Common myeloid progenitor, CD34-positive (primary cell): Measurements from ENCODE around the gene SUN3.

Experiments used
- CTCF ChIA-PET: fragments of 350-600 bp; sonication (Branson Sonifier 250); formaldehyde crosslinking; loops from one replicate; lab custom pipeline; 2021; ENCODE audit warnings: antibody characterized with exemption; lab: Charles Lee
- POLR2A ChIA-PET: fragments of 350-600 bp; sonication (Branson Sonifier 250); formaldehyde crosslinking; loops from one replicate; lab custom pipeline; 2021; ENCODE audit warnings: antibody characterized with exemption; lab: Charles Lee
- DNase-seq, 3 donors: peaks; one replicate each; pipeline versions ENCODE4 v3.0.0 to v3.0.0-alpha.2; 2013
- H3K27ac ChIP-seq, 2 experiments: 1 replicate in 1 of 2; 2 replicates in 1 of 2; pipeline ENCODE4 v1.7.0; 2013; ENCODE audit warnings: inconsistent platforms in 2 of 2, low read length in 2 of 2, mild to moderate bottlenecking in 2 of 2, low read depth in 1 of 2, moderate library complexity in 1 of 2; ENCODE audit not compliant: severe bottlenecking in 2 of 2, insufficient read depth in 1 of 2, poor library complexity in 1 of 2
- H3K27me3 ChIP-seq, 5 experiments: replicated peaks in 2 of 5; 1 replicate in 3 of 5; 2 replicates in 2 of 5; pipeline versions ENCODE4 v1.6.1 to v1.7.0; 2013; ENCODE audit warnings: low read length in 4 of 5, mild to moderate bottlenecking in 2 of 5, moderate library complexity in 2 of 5, inconsistent platforms in 1 of 5; ENCODE audit not compliant: insufficient read depth in 5 of 5, control insufficient read depth in 4 of 5
- H3K36me3 ChIP-seq, 4 experiments: 1 replicate in 2 of 4; 2 replicates in 2 of 4; pipeline versions ENCODE4 v1.6.1 to v1.7.0; 2013; ENCODE audit warnings: low read length in 3 of 4, control low read depth in 1 of 4, mild to moderate bottlenecking in 1 of 4; ENCODE audit not compliant: control insufficient read depth in 4 of 4, insufficient read depth in 4 of 4
- H3K4me1 ChIP-seq, 4 experiments: 1 replicate in 3 of 4; 2 replicates in 1 of 4; pipeline versions ENCODE4 v1.6.1 to v1.7.1; 2013; ENCODE audit warnings: low read length in 3 of 4, mild to moderate bottlenecking in 3 of 4, control low read depth in 1 of 4, inconsistent platforms in 1 of 4, moderate library complexity in 1 of 4; ENCODE audit not compliant: control insufficient read depth in 4 of 4, insufficient read depth in 4 of 4; ENCODE audit errors: control extremely low read depth in 1 of 4
- H3K4me3 ChIP-seq, 7 experiments: 1 replicate in 4 of 7; 2 replicates in 3 of 7; pipeline versions ENCODE4 v1.5.1 to v1.7.0; 2013; ENCODE audit warnings: mild to moderate bottlenecking in 7 of 7, low read length in 6 of 7, moderate library complexity in 6 of 7, inconsistent platforms in 2 of 7, low read depth in 2 of 7, control low read depth in 1 of 7; ENCODE audit not compliant: insufficient read depth in 4 of 7, control insufficient read depth in 1 of 7; ENCODE audit errors: extremely low read depth in 1 of 7
- H3K9me3 ChIP-seq, 5 experiments: 1 replicate in 4 of 5; 2 replicates in 1 of 5; pipeline versions ENCODE4 v1.6.1 to v1.7.1; 2013; ENCODE audit warnings: low read length in 4 of 5, mild to moderate bottlenecking in 2 of 5, inconsistent platforms in 1 of 5, low read depth in 1 of 5, moderate library complexity in 1 of 5; ENCODE audit not compliant: control insufficient read depth in 4 of 5, insufficient read depth in 2 of 5; ENCODE audit errors: control extremely low read depth in 1 of 5
- WGBS: methylation state at CpG from one replicate; pipeline ENCODE4 v1.1.5; 2013; ENCODE audit not compliant: insufficient coverage; 5-methylcytosine and 5-hydroxymethylcytosine counted together

SUN3 gene

GRCh38 chr7:48058990-48059389 is 30.1 kb upstream of the SUN3 start:
- H3K9me3 ChIP-seq = peaks cover 0 to 2% (median 0%) of the 10 kb centered on the region in 5 experiments
- H3K4me3 ChIP-seq = no peak overlapping the region
- peaks cover 0 to 2% (median 0%) of the 10 kb centered on the region in 4 experiments for H3K4me1 ChIP-seq
- ChIA-PET CTCF (no interaction called here), POLR2A (no interaction called here)
- DNase-seq = no peak
- no peaks in the 10 kb centered on the region for H3K27me3 ChIP-seq
- 100% methylated on average over 2 of the region's 2 CpGs for WGBS
- no peak overlapping the region for H3K27ac ChIP-seq
- no peaks in the 10 kb centered on the region for H3K36me3 ChIP-seq

GRCh38 chr7:48053736-48054135 is 24.8 kb upstream of the SUN3 start:
- Histone ChIP-seq H3K27me3 (no peaks in the 10 kb centered on the region), H3K36me3 (no peaks in the 10 kb centered on the region), H3K4me1 (no peaks in the 10 kb centered on the region), H3K4me3 (no peak overlapping the region), H3K27ac (no peak overlapping the region), H3K9me3 (no peaks in the 10 kb centered on the region)
- CTCF ChIA-PET = no interaction called here
- POLR2A ChIA-PET = no interaction called here
- no CpG with 5 or more reads among the region's 2 CpGs for WGBS
- no peak for DNase-seq

GRCh38 chr7:48052748-48053147 is 23.8 kb upstream of the SUN3 start:
- H3K4me3 ChIP-seq = no peak overlapping the region
- H3K4me1 ChIP-seq = no peaks in the 10 kb centered on the region
- no peaks in the 10 kb centered on the region for H3K36me3 ChIP-seq
- no peaks in the 10 kb centered on the region for H3K9me3 ChIP-seq
- no peak for DNase-seq
- WGBS = 82% methylated on average over 7 of the region's 8 CpGs
- POLR2A ChIA-PET = no interaction called here
- no peak overlapping the region for H3K27ac ChIP-seq
- H3K27me3 ChIP-seq = no peaks in the 10 kb centered on the region
- CTCF ChIA-PET = interaction anchor here (1.2 kb wide), 1 partner anchor 16 kb away, joined by 3 read pairs; no protein-coding TSS in a partner anchor

GRCh38 chr7:48049850-48050249 is 20.9 kb upstream of the SUN3 start:
- CTCF ChIA-PET = no interaction called here

GRCh38 chr7:48048113-48048512 is 19.2 kb upstream of the SUN3 start:
- 100% methylated on average over 8 of the region's 8 CpGs for WGBS

More at GRCh38 chr7:48049850-48050249, 20.9 kb upstream of the SUN3 start:
- POLR2A ChIA-PET = no interaction called here
- Histone ChIP-seq H3K27me3 (no peaks in the 10 kb centered on the region), H3K4me1 (peaks cover 0 to 4% (median 1%) of the 10 kb centered on the region in 4 experiments), H3K27ac (no peak overlapping the region), H3K9me3 (no peaks in the 10 kb centered on the region), H3K4me3 (no peak overlapping the region), H3K36me3 (no peaks in the 10 kb centered on the region)
- 83% methylated on average over 8 of the region's 8 CpGs for WGBS
- DNase-seq = no peak

GRCh38 chr7:48046458-48046857 is 17.6 kb upstream of the SUN3 start:
- CTCF ChIA-PET = interaction anchor here (1.6 kb wide), 1 partner anchor 53 kb away, joined by 3 read pairs; no protein-coding TSS in a partner anchor
- Histone ChIP-seq H3K9me3 (no peaks in the 10 kb centered on the region), H3K4me3 (no peak overlapping the region), H3K4me1 (peaks cover 0 to 6% (median 2%) of the 10 kb centered on the region in 4 experiments), H3K36me3 (no peaks in the 10 kb centered on the region), H3K27me3 (no peaks in the 10 kb centered on the region), H3K27ac (no peak overlapping the region)
- 52% methylated on average over 9 of the region's 14 CpGs for WGBS
- DNase-seq = peak in 2 of 3 donors; percentile 71 to 79
- POLR2A ChIA-PET = no interaction called here

More at GRCh38 chr7:48048113-48048512, 19.2 kb upstream of the SUN3 start:
- ChIA-PET POLR2A (no interaction called here), CTCF (no interaction called here)
- Histone ChIP-seq H3K4me3 (no peak overlapping the region), H3K27me3 (no peaks in the 10 kb centered on the region), H3K9me3 (no peaks in the 10 kb centered on the region), H3K4me1 (peaks cover 0 to 6% (median 2%) of the 10 kb centered on the region in 4 experiments), H3K36me3 (no peaks in the 10 kb centered on the region), H3K27ac (no peak overlapping the region)
- DNase-seq = no peak

- H3K4me3 ChIP-seq = no peak overlapping the region
- CTCF ChIA-PET = no interaction called here
- WGBS = 86% methylated on average over 8 of the region's 9 CpGs
- POLR2A ChIA-PET = no interaction called here
- no peaks in the 10 kb centered on the region for H3K9me3 ChIP-seq
- no peak for DNase-seq
- no peaks in the 10 kb centered on the region for H3K36me3 ChIP-seq
- H3K27me3 ChIP-seq = no peaks in the 10 kb centered on the region
- no peak overlapping the region for H3K27ac ChIP-seq
- H3K4me1 ChIP-seq = peaks cover 0 to 6% (median 2%) of the 10 kb centered on the region in 4 experiments
Observed at GRCh38 chr7:48045195-48045765, 16.4 kb upstream of the SUN3 start.
